SH-SY5Y (cell line): ENCODE data around the gene KXD1.

Experiments used
- GATA2 ChIP-seq: IDR thresholded peaks from 2 replicates; pipeline ENCODE4 v1.6.1; 2011; ENCODE audit warnings: mild to moderate bottlenecking, low read depth, low read length
- GATA3 ChIP-seq: IDR thresholded peaks from 2 replicates; pipeline ENCODE4 v1.6.1; 2011; ENCODE audit warnings: low read depth, mild to moderate bottlenecking, low read length, moderate library complexity

GRCh38 chr19:18518639-18519038 is 39.0 kb upstream of the KXD1 start:
- TF ChIP-seq GATA3: no peak
- no peak for TF ChIP-seq GATA2
